Measurements from ENCODE around the gene CYS1. TPM values are rescaled to one million over a fixed set of nuclear protein-coding genes. Genes with fewer than 3 reads are reported as not detected.

CYS1 gene
- total and polyA plus RNA-seq, 2 of the 13 experiments (the other 11 are each of a cell fraction or from before 2014, with no cell fraction given), result 0.04 TPM; not detected in 1

- TF ChIP-seq, protein P1, sequence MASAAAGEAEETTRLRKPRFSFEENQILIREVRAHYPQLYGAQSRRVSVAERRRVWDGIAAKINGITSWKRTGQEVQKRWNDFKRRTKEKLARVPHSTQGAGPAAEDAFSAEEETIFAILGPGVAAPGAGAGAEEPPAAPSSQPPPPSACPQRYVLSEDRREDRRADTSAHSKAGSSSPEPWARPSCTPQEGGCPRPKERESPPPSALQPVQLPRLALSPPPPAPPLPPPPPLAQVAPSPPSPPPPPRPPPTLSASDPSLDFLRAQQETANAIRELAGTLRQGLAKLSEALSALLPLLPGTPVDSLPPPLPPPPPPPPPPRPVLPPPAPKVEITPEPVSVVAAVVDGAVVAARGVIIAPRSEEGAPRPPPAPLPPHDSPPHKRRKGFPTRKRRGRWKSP (CRISPR knock-in tag; IDR thresholded peaks at IDR 0.05), result no peak
- TF ChIP-seq ZNF616 (CRISPR knock-in tag; IDR thresholded peaks at IDR 0.05; ENCODE audit: low read depth) (no peak), ZNF597 (CRISPR knock-in tag; IDR thresholded peaks at IDR 0.05) (no peak), ZNF451 (CRISPR knock-in tag; IDR thresholded peaks at IDR 0.05) (no peak), ZNF292 (CRISPR knock-in tag; IDR thresholded peaks at IDR 0.05; ENCODE audit: borderline replicate concordance, low read depth) (no peak), ETS1 (CRISPR knock-in tag; IDR thresholded peaks at IDR 0.05) (no peak), ZKSCAN8 (CRISPR knock-in tag; IDR thresholded peaks at IDR 0.05; ENCODE audit: borderline replicate concordance) (no peak), ZNF687 (CRISPR knock-in tag; IDR thresholded peaks at IDR 0.05) (0 out of 2 replicates have a peak, but pooled peaks have one; percentile 15), HNRNPK (IDR thresholded peaks at IDR 0.05; ENCODE audit: low read depth, low read length, poor library complexity, severe bottlenecking) (no peak), ZNF777 (CRISPR knock-in tag; IDR thresholded peaks at IDR 0.05) (peak; percentile 63; the same call in 1 of the 2 replicates), ZNF224 (CRISPR knock-in tag; IDR thresholded peaks at IDR 0.05) (no peak), KLF12 (CRISPR knock-in tag; IDR thresholded peaks at IDR 0.05; ENCODE audit: borderline replicate concordance) (no peak), NCOA5 (CRISPR knock-in tag; IDR thresholded peaks at IDR 0.05) (no peak), MTF2 (CRISPR knock-in tag; IDR thresholded peaks at IDR 0.05; ENCODE audit: borderline replicate concordance) (peak; percentile 62; the same call in 1 of the 2 replicates), ZNF572 (CRISPR knock-in tag; IDR thresholded peaks at IDR 0.05) (no peak), STAG1 (CRISPR knock-in tag; IDR thresholded peaks at IDR 0.05) (no peak), ZNF281 (CRISPR knock-in tag; IDR thresholded peaks at IDR 0.05; ENCODE audit: borderline replicate concordance) (no peak)
Observed at GRCh38 chr2:10079266-10079869, 843 bp downstream of the CYS1 start (continued).

All from HepG2 (cell line).